NCI-H1436 (cell line): ENCODE data around the gene SCAMP5.

Experiments used
- DNase-seq: peaks from one replicate; lab custom pipeline; 2025; lab: John Stamatoyannopoulos, UW

Gene SCAMP5

GRCh38 chr15:74977599-74977998 lies 17.8 kb upstream of the SCAMP5 start:
- no peak for DNase-seq

GRCh38 chr15:74978077-74978476 lies 17.3 kb upstream of the SCAMP5 start:
- DNase-seq, result no peak

- no peak for DNase-seq
These were observed 16.9 kb upstream of the SCAMP5 start for GRCh38 chr15:74978503-74978902.

- no peak for DNase-seq
These were observed 13.2 kb upstream of the SCAMP5 start for GRCh38 chr15:74982183-74982582.

- no peak for DNase-seq
These were observed 11.6 kb upstream of the SCAMP5 start for GRCh38 chr15:74983725-74984231.

GRCh38 chr15:74988007-74988800 lies 7.2 kb upstream of the SCAMP5 start:
- DNase-seq, result peak; percentile 50

- DNase-seq, result no peak
These were observed 5.8 kb upstream of the SCAMP5 start for GRCh38 chr15:74989527-74989926.

- no peak for DNase-seq
These were observed 2.7 kb upstream of the SCAMP5 start for GRCh38 chr15:74992619-74993018.

- no peak for DNase-seq
These were observed 1.1 kb upstream of the SCAMP5 start for GRCh38 chr15:74994236-74994635.

- DNase-seq, result no peak
These were observed 678 bp upstream of the SCAMP5 start for GRCh38 chr15:74994685-74995084.

- DNase-seq, result peak; percentile 62
These were observed 709 bp downstream of the SCAMP5 start for GRCh38 chr15:74995779-74996765.

GRCh38 chr15:74997141-74997540 lies 1.8 kb downstream of the SCAMP5 start:
- no peak for DNase-seq

- no peak for DNase-seq
These were observed 2.2 kb downstream of the SCAMP5 start for GRCh38 chr15:74997543-74997942.

- no peak for DNase-seq
These were observed 5.9 kb downstream of the SCAMP5 start for GRCh38 chr15:75001310-75001709.

- no peak for DNase-seq
These were observed 7.0 kb downstream of the SCAMP5 start for GRCh38 chr15:75002398-75002797.

- DNase-seq, result no peak
These were observed 11.9 kb downstream of the SCAMP5 start for GRCh38 chr15:75007216-75007615.

GRCh38 chr15:75008221-75008625 lies 12.9 kb downstream of the SCAMP5 start:
- DNase-seq, result no peak

GRCh38 chr15:75008629-75009326 lies 13.4 kb downstream of the SCAMP5 start:
- DNase-seq, result no peak

GRCh38 chr15:75016431-75016830 lies 21.1 kb downstream of the SCAMP5 start:
- DNase-seq, result no peak

- DNase-seq, result no peak
These were observed 24.6 kb downstream of the SCAMP5 start for GRCh38 chr15:75019916-75020315.

- no peak for DNase-seq
These were observed 26.0 kb downstream of the SCAMP5 start for GRCh38 chr15:75021341-75021740.

- DNase-seq, result no peak
These were observed 27.4 kb downstream of the SCAMP5 start for GRCh38 chr15:75022783-75023180.
